Measurements from ENCODE around the gene IMPG2. TPM values are rescaled to one million over a fixed set of nuclear protein-coding genes. Genes with fewer than 3 reads are reported as not detected.
"Not testable (repeated sequence)": the region's sequence is repeated elsewhere in the genome, so short reads cannot be mapped to it uniquely, and the experiment has no call there.

Gene IMPG2
- total RNA-seq (2014; rRNA removed; shearing (Covaris generic)) = under 0.01 TPM in 2 replicates

DNA sequence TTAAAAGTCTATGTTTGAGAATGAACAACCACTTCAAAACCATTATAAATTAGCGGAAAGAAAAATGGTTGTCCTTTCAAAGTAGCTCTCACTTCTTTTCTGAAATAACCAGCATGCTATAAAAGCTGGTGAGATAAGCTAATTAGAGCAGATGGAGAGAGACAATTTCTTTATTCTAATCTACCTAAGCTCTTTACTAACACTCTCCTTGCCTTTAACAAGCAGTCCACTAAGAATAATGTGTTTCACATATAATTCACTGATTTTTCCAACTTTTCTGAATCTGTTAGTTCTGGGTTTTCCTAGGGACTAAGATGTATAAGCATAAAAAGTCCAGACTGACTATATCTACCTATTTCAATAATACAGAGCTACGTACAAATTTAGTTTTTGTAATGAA, at the start of gene IMPG2:
IMPG2 (minus strand) TSS at position 101 of the 400 bp plus-strand sequence. CDS start 203 bp downstream, outside the sequence.
- no peak for DNase-seq (ENCODE audit: low read depth)

DNA sequence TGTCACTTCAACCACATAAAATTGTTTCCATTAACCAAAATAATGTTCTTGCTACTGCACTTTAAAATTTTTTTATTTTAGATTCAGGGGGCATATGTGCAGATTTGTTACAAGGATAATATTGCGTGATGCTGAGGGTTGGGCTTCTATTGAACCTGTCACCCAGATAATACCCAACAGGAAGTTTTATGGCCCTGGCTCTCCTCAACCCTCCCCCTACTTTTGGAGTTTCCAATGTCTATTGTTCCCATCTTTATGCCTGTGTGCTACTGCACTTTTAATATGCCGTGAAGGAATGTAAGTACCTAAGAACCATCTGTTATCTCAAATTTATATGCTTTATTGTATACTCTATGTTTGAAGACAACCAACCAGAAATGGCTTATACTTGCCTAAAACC, 42.0 kb upstream of the IMPG2 start:
- DNase-seq (ENCODE audit: low read depth) = no peak

DNA sequence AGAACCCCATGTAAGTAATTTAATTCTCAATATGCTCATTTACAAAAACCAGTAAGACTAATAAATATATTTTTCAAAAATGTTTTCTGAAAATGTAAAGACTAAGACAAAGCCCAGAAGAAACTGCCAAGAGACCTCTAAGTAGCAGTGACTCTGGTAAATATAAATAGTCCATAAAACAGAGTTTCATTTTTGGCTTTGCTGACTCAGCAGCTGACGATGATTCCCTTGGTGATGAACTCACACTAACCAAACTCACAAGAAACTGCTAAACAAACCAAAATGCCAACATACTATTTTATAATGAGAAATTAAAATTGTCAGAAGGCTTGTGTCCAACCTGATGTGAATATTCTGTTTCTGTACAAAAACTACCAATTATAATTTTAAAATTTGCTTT, 31.5 kb upstream of the IMPG2 start:
- no peak for DNase-seq (ENCODE audit: low read depth)

DNA sequence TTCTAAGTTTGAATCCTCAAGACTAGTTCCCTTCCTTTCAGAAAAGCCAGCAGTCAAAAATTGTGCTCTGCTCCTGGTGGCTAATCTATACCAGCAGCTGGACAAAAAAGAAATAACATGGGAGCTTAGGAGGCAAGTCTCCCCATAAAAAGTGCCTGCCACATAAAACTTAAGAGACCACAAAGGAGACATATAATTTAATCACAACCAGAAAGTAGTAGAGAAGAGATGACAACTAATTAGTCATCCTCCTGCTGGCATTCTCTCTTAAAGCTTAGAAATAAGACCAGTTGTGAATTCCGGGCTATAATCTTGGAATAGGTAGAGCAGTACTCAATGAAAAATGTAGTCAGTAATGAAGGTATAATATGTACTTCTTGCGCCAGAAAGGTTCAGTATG, 20.2 kb upstream of the IMPG2 start:
- peak; percentile 69 for DNase-seq (ENCODE audit: low read depth)

DNA sequence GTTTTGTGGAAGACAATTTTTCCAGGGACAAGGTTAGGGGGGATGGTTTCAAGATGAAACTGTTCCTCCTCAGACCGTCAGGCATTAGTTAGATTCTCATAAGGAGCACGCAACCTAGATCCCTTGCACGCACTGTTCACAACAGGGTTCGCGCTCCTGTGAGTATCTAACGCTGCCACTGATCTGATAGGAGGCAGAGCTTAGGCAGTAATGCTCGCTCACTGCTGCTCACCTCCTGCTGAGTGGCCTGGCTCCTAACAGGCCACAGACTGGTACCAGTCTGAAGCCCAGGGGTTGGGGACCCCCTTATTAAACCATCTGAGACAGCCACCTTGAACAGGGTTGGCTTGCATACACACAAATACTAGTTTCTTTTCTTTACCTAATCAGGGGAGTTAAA, 13.5 kb upstream of the IMPG2 start:
- DNase-seq (ENCODE audit: low read depth) = no peak

DNA sequence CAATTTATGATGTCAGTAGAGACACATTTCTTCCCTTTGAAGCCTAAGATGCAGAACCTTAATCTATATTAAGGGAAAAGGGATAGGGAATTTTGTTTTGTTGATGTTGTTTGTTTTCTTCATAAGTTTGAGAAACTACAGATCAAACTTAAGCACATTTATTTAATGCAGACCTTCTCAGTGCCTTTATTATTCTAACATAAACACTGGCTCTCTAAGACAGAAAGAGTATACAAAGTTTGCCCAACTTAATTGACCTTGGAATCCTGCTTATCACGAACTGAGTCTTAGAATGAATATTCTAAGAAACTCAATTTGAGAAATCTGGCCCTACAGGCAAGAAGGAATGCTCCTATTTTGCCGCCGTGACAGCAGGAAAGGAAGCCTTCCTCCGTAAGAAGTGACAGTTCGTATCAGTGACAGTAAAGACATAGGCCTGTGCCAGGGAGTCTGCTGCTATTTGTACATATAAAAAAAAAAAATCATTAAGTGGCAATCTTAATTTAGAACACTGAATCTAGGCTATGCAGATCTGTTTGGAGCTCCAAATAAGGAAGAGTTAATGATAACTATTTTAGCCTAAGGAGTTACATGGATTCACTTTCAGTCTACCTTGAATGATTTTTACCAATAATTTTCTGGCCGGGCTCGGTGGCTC, 8.8 kb upstream of the IMPG2 start:
- DNase-seq (ENCODE audit: low read depth) = no peak

DNA sequence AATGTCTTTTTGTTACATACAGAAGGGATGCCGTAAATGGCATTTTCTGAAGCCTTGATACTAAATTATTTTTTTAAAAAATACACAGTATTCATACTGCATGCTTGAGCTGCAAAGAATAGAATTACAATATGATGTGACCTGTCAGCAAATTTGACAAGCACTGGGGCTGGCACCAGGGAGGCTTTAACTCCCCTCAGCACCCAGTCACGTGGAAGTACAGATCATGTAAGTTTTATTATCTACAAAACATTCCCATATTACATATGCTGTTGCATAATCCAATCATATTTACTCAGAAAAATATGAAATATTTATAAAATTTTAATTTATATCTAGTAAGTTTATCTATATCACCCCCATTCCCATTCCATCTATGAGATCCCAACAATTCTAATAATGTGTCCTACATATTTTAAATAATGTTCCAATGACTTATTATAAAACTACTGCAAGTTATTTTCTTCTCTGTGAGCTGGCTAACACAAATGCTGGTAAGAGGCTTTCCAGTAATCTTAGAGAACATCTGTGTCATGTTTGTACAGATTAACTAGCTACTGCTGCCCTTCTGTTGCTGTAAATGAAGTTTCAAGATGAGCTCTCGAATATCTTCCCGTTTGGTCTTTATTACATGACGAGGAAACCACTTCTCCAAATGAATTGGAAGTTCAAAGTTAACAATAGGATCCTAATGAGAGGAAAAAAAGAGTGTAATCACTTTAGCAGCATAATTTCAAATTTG, 5.2 kb upstream of the IMPG2 start:
- DNase-seq (ENCODE audit: low read depth) = no peak

DNA sequence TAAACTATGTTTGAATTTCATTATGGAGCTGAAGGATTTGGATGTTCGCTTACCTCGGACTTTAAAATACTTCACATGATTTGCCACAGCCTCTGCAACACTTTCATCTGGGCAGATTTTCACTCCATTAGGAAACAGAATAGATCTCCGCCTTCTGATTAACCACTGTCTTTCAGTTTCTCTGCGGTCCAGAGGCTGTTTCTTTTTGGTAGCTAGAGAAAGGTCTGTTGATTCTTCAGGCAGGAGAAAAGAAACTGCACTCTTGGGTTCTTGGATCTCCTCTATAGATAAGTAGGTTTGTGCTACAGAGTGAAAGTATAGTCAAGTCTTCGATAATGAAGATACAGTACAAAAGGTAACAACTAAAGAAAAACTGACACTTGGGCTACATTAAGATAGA, 844 bp downstream of the IMPG2 start:
- DNase-seq (ENCODE audit: low read depth) = no peak

DNA sequence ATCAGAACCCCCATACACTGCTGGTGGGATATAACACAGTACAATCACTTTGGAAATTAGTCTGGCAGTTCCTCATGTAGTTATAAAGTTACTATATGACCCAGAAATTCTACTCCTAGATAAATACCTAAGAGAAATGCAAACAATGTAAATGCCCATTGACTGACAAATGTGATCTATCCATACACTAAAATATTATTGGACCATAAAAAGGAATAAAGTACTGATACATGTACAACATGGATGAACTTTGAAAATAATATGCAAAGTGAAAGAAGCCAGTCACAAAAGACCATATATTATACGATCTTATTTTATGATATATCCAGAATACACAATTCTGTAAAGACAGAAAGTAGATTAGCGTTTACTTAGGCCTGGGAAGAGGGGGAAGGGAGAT, 7.8 kb downstream of the IMPG2 start:
- DNase-seq (ENCODE audit: low read depth) = no peak

DNA sequence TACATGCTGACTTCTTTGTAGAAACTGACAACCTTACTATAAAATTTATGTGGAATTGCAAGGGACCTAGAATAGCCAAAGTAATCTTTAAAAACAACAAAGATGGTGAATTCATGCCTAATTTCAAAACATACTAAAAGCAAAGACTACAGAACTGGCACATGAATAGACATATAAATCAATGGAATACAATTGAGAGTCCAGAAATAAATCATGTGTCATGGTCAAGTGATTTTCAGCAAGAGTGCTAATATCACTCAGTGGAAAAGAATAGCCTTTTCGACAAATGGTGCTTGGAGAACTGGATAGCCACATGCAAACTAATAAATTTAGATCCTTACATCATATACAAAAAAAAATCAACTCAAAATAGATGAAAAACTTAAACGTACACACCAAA, 8.7 kb downstream of the IMPG2 start:
- no peak for DNase-seq (ENCODE audit: low read depth)

DNA sequence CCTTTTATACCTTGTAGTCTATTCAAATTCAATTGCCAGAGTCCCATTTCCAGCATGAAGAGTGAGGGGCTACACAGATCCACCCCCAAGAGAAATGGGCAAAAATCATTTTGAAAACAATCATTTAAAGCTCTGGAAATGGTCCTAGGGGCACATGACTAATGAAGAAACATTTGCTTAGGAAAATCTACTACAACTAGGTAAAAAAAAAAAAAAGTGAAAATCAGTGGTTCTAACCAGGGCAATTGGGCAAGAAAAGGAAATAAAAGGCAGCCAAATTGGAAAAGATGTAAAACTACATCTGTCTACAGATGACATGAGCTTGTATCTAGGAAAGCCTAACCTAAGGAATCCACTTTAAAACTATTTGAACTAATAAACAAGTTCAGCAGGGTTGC, 9.4 kb downstream of the IMPG2 start:
- DNase-seq (ENCODE audit: low read depth) = no peak

DNA sequence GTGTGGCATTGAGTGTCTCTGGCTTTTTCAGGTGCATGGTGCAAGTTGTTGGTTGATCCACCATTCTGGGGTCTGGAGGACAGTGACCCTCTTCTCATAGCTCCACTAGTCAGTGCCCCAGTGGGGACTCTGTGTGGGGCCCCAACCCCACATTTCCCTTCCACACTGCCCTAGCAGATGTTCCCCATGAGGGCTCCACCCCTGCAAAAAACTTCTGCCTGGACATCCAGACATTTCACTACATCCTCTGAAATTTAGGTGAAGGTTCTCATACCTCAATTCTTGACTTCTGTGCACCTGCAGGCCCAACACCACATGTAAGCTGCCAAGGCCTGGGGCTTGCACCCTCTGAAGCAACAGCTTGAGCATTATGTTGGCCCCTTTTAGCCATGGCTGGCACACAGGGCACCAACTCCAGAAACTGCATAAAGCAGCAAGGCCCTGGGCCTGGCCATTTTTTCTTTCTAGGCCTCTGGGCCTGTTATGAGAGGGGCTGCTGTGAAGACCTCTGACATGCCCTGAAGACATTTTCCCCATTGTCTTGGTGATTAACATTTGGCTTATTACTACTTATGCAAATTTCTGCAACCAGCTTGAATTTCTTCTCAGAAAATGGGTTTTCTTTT, 12.1 kb downstream of the IMPG2 start:
- not testable (repeated sequence) for DNase-seq (ENCODE audit: low read depth)

DNA sequence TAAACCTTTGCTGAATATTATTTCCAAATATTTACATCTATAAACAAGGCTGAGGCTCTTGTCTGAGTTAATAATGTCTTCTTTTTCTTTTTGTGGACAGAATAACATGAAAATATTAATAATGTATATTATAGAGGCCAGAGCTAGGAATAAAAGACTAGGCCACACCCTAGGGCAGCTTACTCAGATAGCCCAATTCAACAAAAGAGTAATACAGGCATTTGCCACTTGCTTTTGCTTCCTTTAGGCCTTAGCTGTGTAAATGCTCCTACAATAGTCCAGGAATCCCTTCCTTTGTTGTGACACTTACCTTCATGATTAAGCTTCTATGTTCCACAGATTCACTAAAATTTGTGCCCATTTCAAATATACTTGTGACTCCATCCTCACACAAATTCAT, 16.5 kb downstream of the IMPG2 start:
- DNase-seq (ENCODE audit: low read depth) = no peak

DNA sequence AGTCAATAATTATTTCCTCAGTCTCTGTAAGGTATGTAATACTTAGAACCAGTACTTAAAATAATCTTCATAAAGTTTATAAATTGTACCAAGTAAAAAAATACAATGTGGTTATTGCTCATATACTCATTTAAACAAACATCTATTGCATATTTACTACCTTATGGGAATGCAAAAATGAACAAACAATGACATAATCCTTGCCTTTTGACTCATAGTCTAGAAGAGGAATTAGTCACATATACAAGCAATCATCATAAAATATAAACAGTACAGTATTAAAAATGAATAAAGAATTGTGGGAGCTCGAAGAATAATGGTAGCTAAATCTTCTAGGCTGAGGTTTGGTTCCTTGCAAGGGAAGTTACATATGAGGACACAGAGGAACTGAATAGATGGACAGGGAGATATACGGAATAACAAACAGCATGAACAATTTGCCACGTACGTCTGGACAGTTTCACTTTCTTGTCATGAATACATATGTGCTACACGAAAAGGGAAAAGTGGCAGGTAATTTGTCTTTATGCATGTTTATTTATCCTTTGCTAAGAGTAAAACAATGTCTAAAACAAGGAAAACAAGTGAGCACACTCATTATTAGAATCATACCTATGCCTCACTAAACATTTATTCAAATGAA, 17.2 kb downstream of the IMPG2 start:
- peak; percentile 60 for DNase-seq (ENCODE audit: low read depth)

DNA sequence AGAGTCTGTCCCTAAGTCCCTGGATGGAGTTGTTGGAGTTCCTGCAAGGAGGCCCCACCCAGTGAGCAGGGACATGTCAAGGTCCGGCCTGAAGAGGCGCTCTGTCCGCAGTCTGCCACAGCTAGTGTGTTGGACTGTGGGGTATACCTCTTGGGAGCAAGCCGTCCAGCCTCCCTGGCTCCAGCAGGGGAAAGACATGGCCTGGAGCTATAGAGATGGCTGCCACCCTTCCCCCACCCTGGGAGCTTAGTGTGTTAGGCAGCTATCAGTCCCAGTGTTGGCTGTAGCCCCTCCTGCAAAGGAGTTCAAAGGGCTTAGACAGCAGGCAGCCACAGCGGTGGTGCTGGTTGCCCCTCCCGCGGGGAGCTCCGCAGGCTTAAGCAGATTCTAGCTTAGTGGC, 20.3 kb downstream of the IMPG2 start:
- no peak for DNase-seq (ENCODE audit: low read depth)

DNA sequence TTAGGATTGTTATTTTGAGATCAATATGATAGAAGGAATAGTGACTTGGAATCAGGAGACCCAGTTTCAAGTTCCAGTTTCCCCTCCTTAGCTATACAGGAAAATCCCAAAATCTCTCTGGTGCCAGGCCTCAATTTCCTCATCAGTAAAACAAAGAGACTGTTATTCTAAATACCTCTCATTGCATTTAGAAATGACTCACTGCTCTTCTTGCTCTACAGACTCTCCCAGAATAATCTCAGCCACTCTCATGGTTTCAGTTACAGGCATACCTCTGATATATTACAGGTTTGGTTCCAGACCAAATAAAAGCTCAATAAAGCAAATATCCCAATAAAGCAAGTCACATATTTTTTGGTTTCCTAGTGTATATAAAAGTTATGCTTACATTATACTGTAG, 28.3 kb downstream of the IMPG2 start:
- DNase-seq (ENCODE audit: low read depth) = peak; percentile 15

DNA sequence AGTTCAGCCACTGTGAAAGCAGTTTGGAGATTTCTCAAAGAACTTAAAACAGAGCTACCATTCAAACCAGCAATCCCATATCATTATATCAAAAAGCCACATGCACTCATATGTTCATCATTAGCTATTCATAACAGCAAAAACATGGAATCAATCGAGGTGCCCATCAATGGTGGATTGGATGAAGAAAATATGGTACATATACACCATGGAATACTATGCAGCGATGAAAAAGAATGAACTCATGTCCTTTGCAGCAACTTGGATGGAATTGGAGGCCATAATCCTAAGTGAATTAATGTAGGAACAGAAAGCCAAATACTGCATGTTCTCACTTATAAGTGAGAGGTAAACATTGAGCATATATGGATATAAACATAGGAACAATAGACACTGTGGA, 32.1 kb downstream of the IMPG2 start:
- DNase-seq (ENCODE audit: low read depth) = no peak

DNA sequence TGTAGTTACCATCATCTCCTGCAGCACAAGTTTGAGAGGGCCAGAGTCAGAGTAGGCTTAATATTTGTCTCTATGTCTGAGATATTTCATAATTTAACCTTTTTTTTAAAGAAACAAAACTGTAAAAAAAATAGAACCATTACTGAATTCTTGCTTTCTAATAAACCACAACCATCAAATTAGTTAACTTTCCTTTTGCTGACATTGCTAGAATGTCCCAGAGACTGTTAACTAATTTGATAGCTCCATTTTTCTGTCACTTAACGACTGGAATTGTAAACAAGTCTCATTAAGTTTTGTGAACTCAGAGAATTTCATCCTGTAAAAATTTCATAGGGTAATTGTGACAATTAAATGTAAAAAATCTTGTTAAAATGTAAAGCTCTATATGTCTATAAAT, 35.6 kb downstream of the IMPG2 start:
- no peak for DNase-seq (ENCODE audit: low read depth)

DNA sequence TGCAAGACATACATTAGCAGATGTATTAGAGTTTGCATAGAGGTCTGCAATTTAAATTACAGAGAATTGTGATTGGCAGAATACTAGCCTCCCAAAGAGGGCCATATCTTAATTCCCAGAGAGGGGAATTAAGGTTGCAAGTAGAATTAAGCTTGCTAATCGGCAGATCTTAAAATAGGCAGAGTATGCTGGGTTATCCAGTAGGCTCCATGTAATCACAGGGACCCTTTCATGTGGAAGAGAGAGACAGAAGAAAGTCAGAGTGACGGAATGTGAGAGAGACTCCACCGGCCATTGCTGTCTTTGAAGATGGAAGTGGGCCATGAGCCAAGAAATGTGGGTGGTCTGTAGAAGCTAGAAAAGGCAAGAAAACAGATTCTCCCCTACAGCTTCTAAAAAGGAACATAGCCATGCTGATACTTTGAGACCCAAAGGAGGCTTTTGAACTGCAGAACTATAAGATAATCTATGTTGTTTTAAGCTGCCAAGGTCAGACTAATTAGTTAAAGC, 38.8 kb downstream of the IMPG2 start:
- DNase-seq (ENCODE audit: low read depth) = no peak

DNA sequence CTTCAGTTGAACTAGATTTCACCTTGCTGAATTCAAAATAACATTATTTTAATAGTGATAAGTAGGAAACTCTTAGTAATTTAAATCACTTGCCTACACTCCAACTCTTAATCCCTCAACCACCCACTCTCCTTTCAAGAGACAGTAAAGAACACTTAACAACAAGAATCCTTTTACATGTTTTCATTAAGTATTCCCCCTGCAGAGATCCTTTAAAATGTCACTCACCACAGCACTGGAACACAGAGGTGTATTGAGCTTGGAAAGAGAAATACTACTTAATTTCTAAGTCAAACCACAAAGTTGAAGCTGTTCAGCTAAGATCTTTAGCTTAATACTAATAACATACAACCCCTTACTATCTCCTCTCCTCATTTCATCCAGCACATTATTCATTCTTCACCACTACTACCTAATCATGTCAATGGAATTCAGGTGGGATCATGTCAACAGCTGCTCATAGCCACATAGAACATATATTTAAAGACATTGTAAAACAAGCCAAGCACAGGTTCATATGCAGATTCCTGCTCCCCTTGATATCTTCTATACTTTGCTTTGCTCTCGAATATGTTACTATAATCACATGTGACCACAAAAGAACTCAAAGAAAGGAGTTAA, 40.5 kb downstream of the IMPG2 start:
- DNase-seq (ENCODE audit: low read depth) = peak; percentile 12

DNA sequence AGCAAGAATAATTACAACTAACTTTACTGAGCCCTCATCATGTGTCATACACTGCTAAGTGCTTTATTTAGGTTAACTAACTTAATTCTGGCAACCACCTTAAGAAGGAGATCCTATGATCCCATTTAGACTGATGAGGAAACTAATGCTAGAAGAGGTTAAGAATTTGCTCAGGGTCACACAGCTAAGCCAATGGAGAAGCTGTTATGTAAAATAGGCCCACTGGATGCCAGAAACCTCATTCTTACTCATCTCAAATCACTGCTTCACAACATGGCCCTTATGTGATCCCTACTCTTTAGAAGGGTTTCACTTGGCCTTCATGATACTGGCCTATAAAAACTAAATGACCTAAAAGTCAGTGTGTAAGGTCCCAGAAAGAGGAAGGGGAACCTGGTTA, 41.2 kb downstream of the IMPG2 start:
- DNase-seq (ENCODE audit: low read depth) = peak; percentile 34

DNA sequence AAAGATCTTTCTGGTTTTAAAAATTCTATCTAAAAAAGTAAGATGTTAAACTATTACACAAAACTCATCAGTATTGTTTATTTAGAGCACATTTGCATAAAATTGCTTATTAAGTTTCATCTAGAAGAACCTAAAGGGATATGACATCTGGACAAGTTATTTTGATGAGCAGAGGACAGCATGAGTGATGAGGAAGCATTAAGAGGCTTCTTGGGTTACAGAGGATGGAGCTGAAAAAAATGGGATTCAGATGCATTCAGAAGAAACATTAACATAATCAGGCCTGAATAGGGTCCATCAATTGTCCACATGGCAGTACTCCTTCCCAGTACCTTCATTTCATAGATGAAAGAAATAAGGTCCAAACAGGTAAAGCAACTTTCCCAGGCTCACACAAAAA, 41.6 kb downstream of the IMPG2 start:
- DNase-seq (ENCODE audit: low read depth) = no peak

Data from M059J (cell line).